HepG2 (cell line): ENCODE data around the gene OPRL1. TPM values are rescaled to one million over a fixed set of nuclear protein-coding genes. Genes with fewer than 3 reads are reported as not detected.

ENCODE experiments used
- AHR ChIP-seq: IDR thresholded peaks from 2 replicates; pipeline ENCODE4 v1.6.1; 2018; ENCODE audit warnings: missing genetic modification reagents, missing compliant biosample characterization
- ATF3 ChIP-seq: sonication (generic); formaldehyde crosslinking; IDR thresholded peaks from 2 replicates; pipeline ENCODE4 v1.4.0; 2020; ENCODE audit warnings: missing genetic modification reagents
- CC2D1A ChIP-seq: sonication (generic); formaldehyde crosslinking; IDR thresholded peaks from 2 replicates; pipeline ENCODE4 v1.8.1; 2023; ENCODE audit warnings: mild to moderate bottlenecking, missing genetic modification reagents
- FOXM1 ChIP-seq: sonication (generic); formaldehyde crosslinking; IDR thresholded peaks from 2 replicates; pipeline ENCODE4 v1.5.0; 2020; ENCODE audit warnings: missing genetic modification reagents
- FOXP1 ChIP-seq, 2 experiments: fragments of 450-650 bp in 1 of 2; IDR thresholded peaks; 2 replicates each; pipeline ENCODE4 v1.6.1; 2017 to 2018; ENCODE audit warnings: antibody characterized with exemption in 1 of 2
- HMGXB3 ChIP-seq: sonication (generic); formaldehyde crosslinking; IDR thresholded peaks from 2 replicates; pipeline ENCODE4 v1.4.0; 2020; ENCODE audit warnings: missing genetic modification reagents, borderline replicate concordance
- KDM4B ChIP-seq: sonication (generic); formaldehyde crosslinking; IDR thresholded peaks from 2 replicates; pipeline ENCODE4 v1.4.0; 2020; ENCODE audit warnings: missing genetic modification reagents
- KLF9 ChIP-seq: IDR thresholded peaks from 2 replicates; pipeline ENCODE4 v1.6.1; 2016; ENCODE audit warnings: low read depth
- NCOA5 ChIP-seq: sonication (generic); formaldehyde crosslinking; IDR thresholded peaks from 2 replicates; pipeline ENCODE4 v1.4.0; 2020; ENCODE audit warnings: missing genetic modification reagents
- REL ChIP-seq: sonication (generic); formaldehyde crosslinking; conservative IDR thresholded peaks from 2 replicates; pipeline ENCODE4 v1.8.0; 2022; ENCODE audit warnings: mild to moderate bottlenecking, missing genetic modification reagents, moderate library complexity
- SNAI1 ChIP-seq: sonication (generic); formaldehyde crosslinking; IDR thresholded peaks from 2 replicates; pipeline ENCODE4 v1.5.0; 2020; ENCODE audit warnings: mild to moderate bottlenecking, missing genetic modification reagents, borderline replicate concordance
- TBX2 ChIP-seq: sonication (generic); formaldehyde crosslinking; IDR thresholded peaks from 2 replicates; pipeline ENCODE4 v1.5.0; 2020; ENCODE audit warnings: missing genetic modification reagents, mild to moderate bottlenecking, borderline replicate concordance
- TCF7L2 ChIP-seq: IDR thresholded peaks from 2 replicates; pipeline ENCODE4 v1.6.1; 2011; ENCODE audit warnings: mild to moderate bottlenecking, low read depth, low read length, moderate library complexity
- TGIF2 ChIP-seq: IDR thresholded peaks from 2 replicates; pipeline ENCODE4 v1.6.1; 2016; ENCODE audit warnings: control low read depth, missing compliant biosample characterization
- ZNF24 ChIP-seq: fragments of 450-650 bp; IDR thresholded peaks from 2 replicates; pipeline ENCODE4 v1.6.1; 2017; ENCODE audit warnings: antibody characterized with exemption, mild to moderate bottlenecking
- ZNF564 ChIP-seq: sonication (generic); formaldehyde crosslinking; IDR thresholded peaks from 2 replicates; pipeline ENCODE4 v1.8.1; 2023; ENCODE audit warnings: mild to moderate bottlenecking, missing genetic modification reagents
- ZNF687 ChIP-seq: sonication (generic); formaldehyde crosslinking; IDR thresholded peaks from 2 replicates; pipeline ENCODE4 v1.5.1; 2020; ENCODE audit warnings: mild to moderate bottlenecking, missing genetic modification reagents, moderate library complexity
- ZNF703 ChIP-seq: sonication (generic); formaldehyde crosslinking; IDR thresholded peaks from 2 replicates; pipeline ENCODE4 v1.5.1; 2020; ENCODE audit warnings: missing genetic modification reagents, mild to moderate bottlenecking, moderate library complexity, borderline replicate concordance
- polyA plus RNA-seq, 8 experiments: library from polyadenylated mRNA; depleted of rRNA in 3 of 8; stranded (reverse) in 7 of 8; unstranded in 1 of 8; fragments of >200 nt; fragmentation: Illumina TruSeq in 4 of 8; extraction: Trizol in 4 of 8; gene quantifications; 2 replicates each; pipeline versions ENCODE4 v1.2.1 to v1.2.3, GENCODE V29; 2011 to 2016; ENCODE audit warnings: low read depth in 4 of 8, missing spikeins in 1 of 8, mixed read lengths in 1 of 8; ENCODE audit not compliant: insufficient read depth in 1 of 8
- total RNA-seq, 5 experiments: library from RNA; depleted of rRNA; stranded (reverse); fragments of >200 nt; fragmentation: Illumina TruSeq; extraction: Trizol; gene quantifications; 2 replicates each; pipeline ENCODE4 v1.2.3, GENCODE V29; 2016; ENCODE audit warnings: low read depth in 1 of 5
- TF ChIP-seq, protein P1 (sequence below): conservative IDR thresholded peaks from 2 replicates; pipeline ENCODE4 v1.6.1; 2018; ENCODE audit warnings: missing genetic modification reagents

The OPRL1 gene
- total and polyA plus RNA-seq, 2 of the 13 experiments (the other 11 are each of a cell fraction or from before 2014, with no cell fraction given), result 0.35 to 0.71 TPM

- TF ChIP-seq HMGXB3 (CRISPR knock-in tag) (peak; percentile 37; the same call in 1 of the 2 replicates), AHR (CRISPR knock-in tag) (peak; percentile 67; the same call in 1 of the 2 replicates), ATF3 (CRISPR knock-in tag) (peak; percentile 2; the same call in 1 of the 2 replicates), KLF9 (CRISPR knock-in tag) (peak; percentile 47; the same call in 1 of the 2 replicates), SNAI1 (no peak), CC2D1A (CRISPR knock-in tag) (0 out of 2 replicates have a peak, but pooled peaks have one; percentile 63), FOXP1 (IDR thresholded peaks at IDR 0.05) (no peak), FOXP1 (CRISPR knock-in tag; IDR thresholded peaks at IDR 0.05) (no peak), TBX2 (CRISPR knock-in tag) (peak; percentile 76), ZNF687 (CRISPR knock-in tag) (peak; percentile 89), FOXM1 (CRISPR knock-in tag) (no peak; the same call in 1 of the 2 replicates), ZNF24 (no peak), TGIF2 (CRISPR knock-in tag) (no peak; the same call in 1 of the 2 replicates), TCF7L2 (no peak), NCOA5 (0 out of 2 replicates have a peak, but pooled peaks have one; percentile 65), KDM4B (CRISPR knock-in tag) (no peak), REL (no peak), ZNF564 (CRISPR knock-in tag) (peak; percentile 44; the same call in 1 of the 2 replicates), ZNF703 (CRISPR knock-in tag) (no peak)
- TF ChIP-seq, protein P1, sequence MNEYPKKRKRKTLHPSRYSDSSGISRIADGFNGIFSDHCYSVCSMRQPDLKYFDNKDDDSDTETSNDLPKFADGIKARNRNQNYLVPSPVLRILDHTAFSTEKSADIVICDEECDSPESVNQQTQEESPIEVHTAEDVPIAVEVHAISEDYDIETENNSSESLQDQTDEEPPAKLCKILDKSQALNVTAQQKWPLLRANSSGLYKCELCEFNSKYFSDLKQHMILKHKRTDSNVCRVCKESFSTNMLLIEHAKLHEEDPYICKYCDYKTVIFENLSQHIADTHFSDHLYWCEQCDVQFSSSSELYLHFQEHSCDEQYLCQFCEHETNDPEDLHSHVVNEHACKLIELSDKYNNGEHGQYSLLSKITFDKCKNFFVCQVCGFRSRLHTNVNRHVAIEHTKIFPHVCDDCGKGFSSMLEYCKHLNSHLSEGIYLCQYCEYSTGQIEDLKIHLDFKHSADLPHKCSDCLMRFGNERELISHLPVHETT (CRISPR knock-in tag), result peak; percentile 26
Measured at GRCh38 chr20:64050261-64051032, 29.4 kb upstream of the OPRL1 start (continued).
